SK-N-MC (cell line): Measurements from ENCODE around the gene APBA3.
A peak's percentile ranks its signal among the peaks of the same experiment; 100 is the strongest.
"Not testable (repeated sequence)": the region's sequence is repeated elsewhere in the genome, so short reads cannot be mapped to it uniquely, and the experiment has no call there.

Source experiments
- DNase-seq: peaks from one replicate; pipeline ENCODE4 v3.0.0-alpha.2; 2011; ENCODE audit warnings: low read depth, low spot score
- H3K27ac ChIP-seq: fragments of 200-600 bp; sonication (generic); 2 replicates; pipeline ENCODE4 v1.5.1; 2016; ENCODE audit warnings: mixed run types
- H3K36me3 ChIP-seq: fragments of 200-600 bp; sonication (generic); 2 replicates; pipeline ENCODE4 v1.6.1; 2017; ENCODE audit warnings: antibody characterized with exemption, low read length, mixed read lengths; ENCODE audit not compliant: insufficient read depth
- H3K4me3 ChIP-seq: fragments of 200-600 bp; sonication (generic); 2 replicates; pipeline ENCODE4 v1.5.1; 2016
- H3K9ac ChIP-seq: fragments of 200-600 bp; sonication (generic); 2 replicates; pipeline ENCODE4 v1.8.0; 2017; ENCODE audit warnings: mixed run types, mixed read lengths; ENCODE audit not compliant: insufficient read length
- H3K9me3 ChIP-seq: fragments of 200-600 bp; sonication (generic); 2 replicates; pipeline ENCODE4 v1.6.1; 2017; ENCODE audit warnings: low read depth, mild to moderate bottlenecking, antibody characterized with exemption, low read length, moderate library complexity, mixed read lengths
- EZH2 ChIP-seq: fragments of 200-600 bp; sonication (generic); IDR thresholded peaks from one replicate; pipeline ENCODE4 v1.6.1; 2017; ENCODE audit warnings: antibody characterized with exemption
- FOXP2 ChIP-seq: optimal IDR thresholded peaks from 2 replicates; pipeline ENCODE3; 2011; ENCODE audit warnings: mild to moderate bottlenecking, moderate library complexity; ENCODE audit not compliant: insufficient read depth; ENCODE audit errors: extremely low read length, control extremely low read depth
- POLR2AphosphoS5 ChIP-seq: IDR thresholded peaks from 2 replicates; pipeline ENCODE4 v1.6.1; 2012; ENCODE audit warnings: mild to moderate bottlenecking, low read depth, low read length, borderline replicate concordance

APBA3 gene

GRCh38 chr19:3762501-3763459, 1.3 kb upstream of the APBA3 start, which contains the start of gene MRPL54:
MRPL54 (plus strand) TSS chr19:3762682; CDS start chr19:3762701, 19 bp downstream.
- peak within 1 kb of the TSS; percentile 100 for H3K4me3 ChIP-seq
- TF ChIP-seq POLR2AphosphoS5 (peak; percentile 89), FOXP2 (no peak), EZH2 (no peak)
- peak within 1 kb of the TSS; percentile 98 for H3K9ac ChIP-seq
- H3K36me3 ChIP-seq, result peaks cover 3% of the 10 kb centered on the region; the same call in 1 of the 2 replicates
- H3K9me3 ChIP-seq, result no peaks in the 10 kb centered on the region
- DNase-seq, result peak; percentile 96
- H3K27ac ChIP-seq, result peak within 1 kb of the TSS; percentile 99

- Histone ChIP-seq H3K4me3 (peak overlapping the region; percentile 100), H3K9ac (peak overlapping the region; percentile 98), H3K36me3 (no peaks in the 10 kb centered on the region), H3K9me3 (no peaks in the 10 kb centered on the region), H3K27ac (peak overlapping the region; percentile 99)
- TF ChIP-seq EZH2, result no peak
- no peak for TF ChIP-seq POLR2AphosphoS5
- TF ChIP-seq FOXP2, result no peak
- DNase-seq, result no peak
Measured at GRCh38 chr19:3762130-3762473, 610 bp upstream of the APBA3 start.

- peak overlapping the region; percentile 36; the same call in 1 of the 2 replicates for H3K27ac ChIP-seq
- DNase-seq, result no peak
- TF ChIP-seq EZH2 (no peak), POLR2AphosphoS5 (no peak), FOXP2 (no peak)
Measured at GRCh38 chr19:3760871-3761361, 576 bp downstream of the APBA3 start.

GRCh38 chr19:3759482-3760254, 1.8 kb downstream of the APBA3 start:
- H3K36me3 ChIP-seq, result no peaks in the 10 kb centered on the region
- no peak overlapping the region for H3K9ac ChIP-seq

More at GRCh38 chr19:3760871-3761361, 576 bp downstream of the APBA3 start:
- no peaks in the 10 kb centered on the region for H3K36me3 ChIP-seq
- H3K4me3 ChIP-seq, result peak overlapping the region; percentile 100
- no peaks in the 10 kb centered on the region for H3K9me3 ChIP-seq
- H3K9ac ChIP-seq, result peak overlapping the region; percentile 97

GRCh38 chr19:3758297-3758696, 3.2 kb downstream of the APBA3 start:
- not testable (repeated sequence) for H3K36me3 ChIP-seq, H3K9ac ChIP-seq, H3K4me3 ChIP-seq, DNase-seq, H3K27ac ChIP-seq, H3K9me3 ChIP-seq

More at GRCh38 chr19:3759482-3760254, 1.8 kb downstream of the APBA3 start:
- no peaks in the 10 kb centered on the region for H3K9me3 ChIP-seq
- no peak for TF ChIP-seq POLR2AphosphoS5
- no peak for TF ChIP-seq FOXP2
- TF ChIP-seq EZH2, result no peak
- no peak for DNase-seq
- no peak overlapping the region for H3K27ac ChIP-seq
- no peak overlapping the region for H3K4me3 ChIP-seq

GRCh38 chr19:3757705-3758104, 3.8 kb downstream of the APBA3 start:
- not testable (repeated sequence) for H3K9me3 ChIP-seq, H3K4me3 ChIP-seq, DNase-seq, H3K27ac ChIP-seq, H3K36me3 ChIP-seq, H3K9ac ChIP-seq

GRCh38 chr19:3753631-3754410, 7.7 kb downstream of the APBA3 start:
- Histone ChIP-seq H3K4me3 (no peak overlapping the region), H3K9ac (no peak overlapping the region), H3K27ac (no peak overlapping the region), H3K36me3 (no peaks in the 10 kb centered on the region), H3K9me3 (no peaks in the 10 kb centered on the region)
- DNase-seq, result no peak
- TF ChIP-seq FOXP2 (no peak), POLR2AphosphoS5 (no peak), EZH2 (no peak)

- H3K9me3 ChIP-seq, result no peaks in the 10 kb centered on the region
- H3K36me3 ChIP-seq, result no peaks in the 10 kb centered on the region
- TF ChIP-seq EZH2 (no peak), POLR2AphosphoS5 (no peak), FOXP2 (no peak)
- DNase-seq, result no peak
- H3K9ac ChIP-seq, result no peak overlapping the region
- H3K4me3 ChIP-seq, result no peak overlapping the region
- H3K27ac ChIP-seq, result no peak overlapping the region
Measured at GRCh38 chr19:3752492-3752891, 9.0 kb downstream of the APBA3 start.
